ENCODE measurements around the gene SMARCA1.

SMARCA1 gene

GRCh38 chrX:129531132-129531531 is 7.8 kb upstream of the SMARCA1 start:
- DNase-seq (ENCODE audit: low read depth in 2 of 3, low spot score in 2 of 3) = no peak

- no peak for DNase-seq (ENCODE audit: low read depth in 2 of 3, low spot score in 2 of 3)
These were observed 7.1 kb upstream of the SMARCA1 start for GRCh38 chrX:129530410-129530809.

- DNase-seq (ENCODE audit: low read depth in 2 of 3, low spot score in 2 of 3) = no peak
These were observed 6.5 kb upstream of the SMARCA1 start for GRCh38 chrX:129529685-129530281.

- DNase-seq (ENCODE audit: low read depth in 2 of 3, low spot score in 2 of 3) = no peak
These were observed 2.6 kb upstream of the SMARCA1 start for GRCh38 chrX:129525896-129526295.

- DNase-seq (ENCODE audit: low read depth in 2 of 3, low spot score in 2 of 3) = no peak
These were observed 1.9 kb upstream of the SMARCA1 start for GRCh38 chrX:129525162-129525561.

GRCh38 chrX:129524250-129524850 is 1.1 kb upstream of the SMARCA1 start:
- DNase-seq (ENCODE audit: low read depth in 2 of 3, low spot score in 2 of 3) = no peak

- no peak for DNase-seq (ENCODE audit: low read depth in 2 of 3, low spot score in 2 of 3)
These were observed 859 bp downstream of the SMARCA1 start for GRCh38 chrX:129522184-129523078.

- no peak for DNase-seq (ENCODE audit: low read depth in 2 of 3, low spot score in 2 of 3)
These were observed 3.1 kb downstream of the SMARCA1 start for GRCh38 chrX:129520151-129520550.

- no peak for DNase-seq (ENCODE audit: low read depth in 2 of 3, low spot score in 2 of 3)
These were observed 6.9 kb downstream of the SMARCA1 start for GRCh38 chrX:129516402-129516801.

- no peak for DNase-seq (ENCODE audit: low read depth in 2 of 3, low spot score in 2 of 3)
These were observed 10.9 kb downstream of the SMARCA1 start for GRCh38 chrX:129512409-129512808.

GRCh38 chrX:129511689-129512088 is 11.6 kb downstream of the SMARCA1 start:
- no peak for DNase-seq (ENCODE audit: low read depth in 2 of 3, low spot score in 2 of 3)

- no peak for DNase-seq (ENCODE audit: low read depth in 2 of 3, low spot score in 2 of 3)
These were observed 13.0 kb downstream of the SMARCA1 start for GRCh38 chrX:129510331-129510730.

GRCh38 chrX:129497146-129497843 is 26.0 kb downstream of the SMARCA1 start:
- DNase-seq (ENCODE audit: low read depth in 2 of 3, low spot score in 2 of 3) = no peak

GRCh38 chrX:129496625-129497024 is 26.7 kb downstream of the SMARCA1 start:
- DNase-seq (ENCODE audit: low read depth in 2 of 3, low spot score in 2 of 3) = no peak

GRCh38 chrX:129495900-129496299 is 27.4 kb downstream of the SMARCA1 start:
- DNase-seq (ENCODE audit: low read depth in 2 of 3, low spot score in 2 of 3) = no peak

GRCh38 chrX:129494887-129495286 is 28.4 kb downstream of the SMARCA1 start:
- DNase-seq (ENCODE audit: low read depth in 2 of 3, low spot score in 2 of 3) = no peak

- no peak for DNase-seq (ENCODE audit: low read depth in 2 of 3, low spot score in 2 of 3)
These were observed 29.6 kb downstream of the SMARCA1 start for GRCh38 chrX:129493643-129494042.

- DNase-seq (ENCODE audit: low read depth in 2 of 3, low spot score in 2 of 3) = no peak
These were observed 33.0 kb downstream of the SMARCA1 start for GRCh38 chrX:129490330-129490729.

GRCh38 chrX:129488359-129488758 is 34.9 kb downstream of the SMARCA1 start:
- no peak for DNase-seq (ENCODE audit: low read depth in 2 of 3, low spot score in 2 of 3)

- DNase-seq (ENCODE audit: low read depth in 2 of 3, low spot score in 2 of 3) = no peak
These were observed 42.4 kb downstream of the SMARCA1 start for GRCh38 chrX:129480889-129481288.

- no peak for DNase-seq (ENCODE audit: low read depth in 2 of 3, low spot score in 2 of 3)
These were observed 44.8 kb downstream of the SMARCA1 start for GRCh38 chrX:129478516-129478915.

GRCh38 chrX:129472116-129472515 is 51.2 kb downstream of the SMARCA1 start:
- no peak for DNase-seq (ENCODE audit: low read depth in 2 of 3, low spot score in 2 of 3)

All from activated CD8-positive, alpha-beta memory T cell treated with anti-CD3 and anti-CD28 coated beads for 48 hours (primary cell).